Measurements from ENCODE around the gene IPCEF1. TPM values are rescaled to one million over a fixed set of nuclear protein-coding genes. Genes with fewer than 3 reads are reported as not detected.

Gene IPCEF1
- total RNA-seq, 2 donors from 2014 or later = 0.90 to 1.2 TPM

- intact Hi-C loops (cut with DNase I) = no loop called here
- Histone ChIP-seq H3K27me3 (no peaks in the 10 kb centered on the region), H3K4me1 (no peaks in the 10 kb centered on the region), H3K9me3 (no peaks in the 10 kb centered on the region), H3K36me3 (no peaks in the 10 kb centered on the region), H3K27ac (no peak overlapping the region), H3K4me3 (no peak overlapping the region), H3K9ac (ENCODE audit: low read depth in 2 of 2, low read length in 2 of 2) (no peak overlapping the region)
- TF ChIP-seq CTCF (IDR thresholded peaks at IDR 0.05) = no peak
- DNase-seq = no peak
Measured at GRCh38 chr6:154373971-154374370, 17.4 kb upstream of the IPCEF1 start.

GRCh38 chr6:154371281-154371680, 14.7 kb upstream of the IPCEF1 start:
- intact Hi-C loops (cut with DNase I) = no loop called here
- H3K4me1 ChIP-seq = no peaks in the 10 kb centered on the region
- TF ChIP-seq CTCF (IDR thresholded peaks at IDR 0.05) = no peak
- H3K27ac ChIP-seq = no peak overlapping the region
- H3K4me3 ChIP-seq = no peak overlapping the region
- H3K27me3 ChIP-seq = no peaks in the 10 kb centered on the region
- H3K36me3 ChIP-seq = no peaks in the 10 kb centered on the region
- H3K9me3 ChIP-seq = no peaks in the 10 kb centered on the region
- no peak overlapping the region for H3K9ac ChIP-seq (ENCODE audit: low read depth in 2 of 2, low read length in 2 of 2)
- DNase-seq = no peak

- H3K27ac ChIP-seq = no peak overlapping the region
- TF ChIP-seq CTCF (IDR thresholded peaks at IDR 0.05) = peak; percentile 25
- H3K27me3 ChIP-seq = no peaks in the 10 kb centered on the region
- H3K4me1 ChIP-seq = no peaks in the 10 kb centered on the region
- H3K9me3 ChIP-seq = no peaks in the 10 kb centered on the region
- no peak overlapping the region for H3K9ac ChIP-seq (ENCODE audit: low read depth in 2 of 2, low read length in 2 of 2)
- H3K36me3 ChIP-seq = no peaks in the 10 kb centered on the region
- no peak for DNase-seq
- no peak overlapping the region for H3K4me3 ChIP-seq
- intact Hi-C loops (cut with DNase I) = no loop called here
Measured at GRCh38 chr6:154370545-154370944, 13.9 kb upstream of the IPCEF1 start.

- Histone ChIP-seq H3K27ac (no peak overlapping the region), H3K4me1 (no peaks in the 10 kb centered on the region), H3K36me3 (no peaks in the 10 kb centered on the region), H3K9me3 (no peaks in the 10 kb centered on the region), H3K9ac (ENCODE audit: low read depth in 2 of 2, low read length in 2 of 2) (no peak overlapping the region), H3K4me3 (no peak overlapping the region), H3K27me3 (no peaks in the 10 kb centered on the region)
- no peak for TF ChIP-seq CTCF (IDR thresholded peaks at IDR 0.05)
- intact Hi-C loops (cut with DNase I) = loop anchor here (10.0 kb wide), 1 partner anchor 213 kb away; no protein-coding TSS in a partner anchor
- no peak for DNase-seq
Measured at GRCh38 chr6:154367839-154368695, 11.5 kb upstream of the IPCEF1 start.

- Histone ChIP-seq H3K4me1 (no peaks in the 10 kb centered on the region), H3K4me3 (no peak overlapping the region), H3K27ac (no peak overlapping the region), H3K9ac (ENCODE audit: low read depth in 2 of 2, low read length in 2 of 2) (no peak overlapping the region), H3K27me3 (no peaks in the 10 kb centered on the region), H3K36me3 (no peaks in the 10 kb centered on the region), H3K9me3 (no peaks in the 10 kb centered on the region)
- no peak for TF ChIP-seq CTCF (IDR thresholded peaks at IDR 0.05)
- intact Hi-C loops (cut with DNase I) = loop anchor here (10.0 kb wide), 1 partner anchor 213 kb away; no protein-coding TSS in a partner anchor
- no peak for DNase-seq
Measured at GRCh38 chr6:154367336-154367735, 10.7 kb upstream of the IPCEF1 start.

All from colonic mucosa (tissue), 4 donors.